Stimulated activated CD8-positive, alpha-beta memory T cell treated with anti-CD3 and anti-CD28 coated beads, Interleukin-12 subunit alpha, Interleukin-12 subunit beta, amount 100 ng/mL, for 24 hours (primary cell): ENCODE measurements around the gene PTPRN2.
"Not testable (repeated sequence)": the region's sequence is repeated elsewhere in the genome, so short reads cannot be mapped to it uniquely, and the experiment has no call there.

Experiments
- DNase-seq: peaks from one replicate; pipeline ENCODE4 v3.0.0-alpha.2; 2020; ENCODE audit errors: extremely low read depth

The PTPRN2 gene

GRCh38 chr7:158229945-158230344, 357.7 kb downstream of the PTPRN2 start:
- DNase-seq, result no peak

- DNase-seq, result no peak
Measured at GRCh38 chr7:158228986-158229385, 358.6 kb downstream of the PTPRN2 start.

GRCh38 chr7:158228131-158228530, 359.5 kb downstream of the PTPRN2 start:
- DNase-seq, result no peak

DNA sequence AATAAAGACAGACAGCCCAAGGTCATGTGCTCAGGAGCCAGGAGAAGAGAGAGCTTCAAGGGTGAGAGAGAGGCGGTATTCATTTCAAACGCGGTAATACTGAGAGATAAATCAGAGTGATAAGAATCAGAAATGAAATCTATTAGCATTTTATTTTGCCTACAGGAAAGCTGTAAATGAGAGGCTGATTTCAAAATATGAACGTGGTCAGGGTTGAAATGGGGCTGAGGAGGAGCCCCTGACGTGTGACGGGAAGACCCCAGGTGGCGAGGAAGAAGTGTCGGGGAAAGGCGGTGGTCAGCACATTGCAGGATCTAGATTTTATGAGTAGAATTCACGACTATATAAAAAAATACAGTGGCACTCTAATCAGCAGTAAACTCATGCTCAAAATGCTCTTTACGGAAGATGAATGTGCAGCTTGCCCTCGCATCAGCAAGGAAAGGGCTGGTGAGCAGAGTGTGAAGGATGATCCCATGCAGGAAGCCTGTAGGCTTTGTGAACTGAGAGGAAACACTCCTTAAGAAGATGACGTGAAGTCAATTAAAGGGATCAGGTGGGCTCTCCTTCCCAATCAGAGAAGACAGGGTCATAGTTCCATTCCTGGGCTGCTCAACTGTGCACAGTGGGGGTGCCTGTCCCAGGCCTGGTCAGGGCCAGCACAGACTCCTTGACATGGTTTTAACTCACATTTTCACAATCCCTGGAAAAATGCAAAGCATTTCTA, 360.2 kb downstream of the PTPRN2 start:
- DNase-seq, result no peak

GRCh38 chr7:158216198-158216597, 371.4 kb downstream of the PTPRN2 start:
- DNase-seq, result no peak

- no peak for DNase-seq
Measured at GRCh38 chr7:158209435-158209834, 378.2 kb downstream of the PTPRN2 start.

DNA sequence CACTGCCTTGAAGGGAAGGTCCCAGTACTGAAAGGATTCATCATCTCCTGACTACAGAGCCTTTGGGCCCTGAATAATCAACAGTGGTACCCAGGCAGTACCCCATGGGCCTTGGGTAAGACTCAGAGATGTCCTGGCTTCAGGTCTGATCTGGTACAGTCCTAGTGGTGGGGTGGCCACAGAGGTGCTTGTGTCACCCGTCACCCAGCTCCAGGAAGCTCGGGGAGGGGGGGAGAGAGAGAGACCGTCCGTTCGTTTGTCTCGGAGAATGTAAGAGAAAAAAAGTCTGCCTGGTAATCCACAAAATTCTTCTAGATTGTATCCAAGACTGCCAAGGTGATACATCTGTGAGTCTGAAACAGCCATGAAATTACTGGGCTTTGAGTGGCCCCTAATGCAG, 381.3 kb downstream of the PTPRN2 start:
- DNase-seq, result no peak

DNA sequence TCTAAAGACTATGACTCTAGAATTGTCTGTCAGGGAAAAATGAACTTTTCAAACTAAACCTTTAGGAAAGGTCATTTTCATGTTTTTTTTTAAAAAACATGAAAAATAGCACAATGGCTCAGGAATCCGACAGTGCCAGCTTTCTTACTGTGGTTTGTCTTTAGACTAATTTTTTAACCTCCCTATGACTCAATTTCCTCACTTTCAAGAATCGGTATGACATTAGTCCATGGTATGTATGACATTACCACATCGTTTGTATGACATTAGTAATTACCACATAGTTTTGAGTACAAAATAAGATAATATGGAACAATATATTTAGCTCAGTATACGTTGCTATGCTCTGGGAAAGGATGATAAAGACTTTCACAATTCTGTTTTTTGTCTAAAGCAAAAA, 383.2 kb downstream of the PTPRN2 start:
- no peak for DNase-seq

GRCh38 chr7:158203948-158204347, 383.7 kb downstream of the PTPRN2 start:
- not testable (repeated sequence) for DNase-seq

GRCh38 chr7:158194365-158194900, 393.2 kb downstream of the PTPRN2 start:
- no peak for DNase-seq

DNA sequence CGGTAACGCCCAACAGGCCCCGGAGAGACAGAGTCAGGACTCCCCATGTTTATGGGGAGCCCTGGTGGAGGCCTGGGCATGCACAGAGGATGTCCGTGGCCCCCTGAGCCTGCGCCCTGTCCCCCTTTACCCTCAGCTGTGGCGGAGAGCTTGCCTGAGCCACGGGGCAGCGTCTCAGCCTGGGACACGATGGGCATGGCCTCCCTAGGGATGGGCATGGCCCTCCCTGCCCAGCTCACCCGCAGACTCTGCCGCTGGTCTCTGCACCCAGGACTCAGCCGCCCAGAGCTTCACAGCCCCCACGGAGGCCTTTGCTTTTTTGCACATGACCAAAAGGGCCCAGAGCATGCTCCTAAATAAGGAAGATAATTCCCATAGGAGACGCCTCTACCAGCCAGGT, 394.2 kb downstream of the PTPRN2 start:
- DNase-seq, result no peak

DNA sequence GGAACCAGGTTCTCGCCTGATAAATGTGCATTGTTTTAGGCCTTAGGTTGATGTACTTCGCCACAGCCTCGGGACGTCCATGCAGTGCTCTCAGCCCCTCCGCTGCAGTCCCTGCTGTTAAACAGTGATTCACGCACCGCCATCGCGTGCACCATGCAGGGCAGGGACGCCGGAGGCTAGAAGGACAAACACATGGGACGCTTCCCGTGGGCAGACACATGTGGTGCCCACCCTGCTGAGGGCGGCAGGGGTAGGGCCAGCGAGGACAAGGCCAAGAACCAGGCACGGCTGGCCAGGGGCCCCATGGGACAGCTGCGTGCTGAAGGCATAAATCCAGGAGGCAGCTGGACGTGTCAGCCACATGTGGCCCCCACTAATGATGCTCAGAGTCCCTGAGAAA, 394.7 kb downstream of the PTPRN2 start:
- DNase-seq, result no peak

GRCh38 chr7:158192184-158192835, 395.3 kb downstream of the PTPRN2 start:
- no peak for DNase-seq

DNA sequence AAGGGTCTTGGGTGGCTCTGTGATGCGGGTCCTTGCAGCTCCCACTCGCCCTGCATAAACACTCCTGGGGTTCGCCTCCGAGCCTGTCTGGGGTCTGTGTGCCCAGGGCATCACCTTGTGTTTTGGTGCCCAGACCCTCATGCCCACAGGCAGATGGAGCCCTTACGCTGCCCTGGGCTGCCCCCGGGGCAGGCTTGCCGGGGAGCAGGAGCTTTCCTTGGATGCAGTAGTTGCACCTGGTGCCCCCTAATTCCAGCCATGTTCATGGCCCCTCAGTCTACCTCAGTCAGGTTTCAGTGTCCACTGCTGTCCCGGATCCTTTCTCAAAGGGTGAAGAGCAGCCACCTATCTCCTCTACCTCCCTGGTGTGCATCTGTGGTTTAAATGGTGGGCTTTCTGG, 396.0 kb downstream of the PTPRN2 start:
- no peak for DNase-seq

GRCh38 chr7:158190756-158191155, 396.9 kb downstream of the PTPRN2 start:
- no peak for DNase-seq

DNA sequence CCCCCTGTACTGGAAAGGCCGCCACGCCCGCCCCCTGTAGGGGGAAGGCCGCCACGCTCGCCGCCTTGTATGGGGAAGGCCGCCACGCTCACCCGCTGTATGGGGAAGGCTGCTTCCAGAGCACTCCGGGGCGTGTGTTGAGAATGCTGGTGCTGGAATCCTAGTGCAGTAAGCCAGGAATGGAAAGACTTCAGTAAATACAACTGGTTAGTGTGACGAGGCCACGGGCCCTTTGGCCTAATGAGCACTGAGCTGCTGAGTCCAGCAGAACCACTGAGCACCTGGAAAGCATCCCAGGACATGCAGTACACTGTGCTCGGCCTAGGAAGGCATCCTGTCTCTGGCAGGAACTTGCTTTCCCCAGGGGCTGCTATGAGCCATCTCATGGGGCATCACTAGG, 398.9 kb downstream of the PTPRN2 start:
- DNase-seq, result no peak

DNA sequence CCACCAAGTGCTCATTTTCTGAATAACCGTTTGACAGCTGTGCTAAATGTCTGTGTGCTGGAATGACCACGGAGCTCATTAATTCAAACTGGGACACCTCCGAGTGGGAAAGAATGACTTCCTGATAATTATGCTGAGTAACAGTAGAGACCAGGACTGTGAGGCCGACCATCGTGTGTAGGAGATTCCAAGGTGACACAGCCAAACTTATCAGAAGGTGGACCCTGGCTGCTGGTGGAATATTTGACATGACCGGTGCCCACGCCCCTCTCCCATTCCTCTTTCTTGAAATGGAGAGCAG, 400.0 kb downstream of the PTPRN2 start:
- no peak for DNase-seq

DNA sequence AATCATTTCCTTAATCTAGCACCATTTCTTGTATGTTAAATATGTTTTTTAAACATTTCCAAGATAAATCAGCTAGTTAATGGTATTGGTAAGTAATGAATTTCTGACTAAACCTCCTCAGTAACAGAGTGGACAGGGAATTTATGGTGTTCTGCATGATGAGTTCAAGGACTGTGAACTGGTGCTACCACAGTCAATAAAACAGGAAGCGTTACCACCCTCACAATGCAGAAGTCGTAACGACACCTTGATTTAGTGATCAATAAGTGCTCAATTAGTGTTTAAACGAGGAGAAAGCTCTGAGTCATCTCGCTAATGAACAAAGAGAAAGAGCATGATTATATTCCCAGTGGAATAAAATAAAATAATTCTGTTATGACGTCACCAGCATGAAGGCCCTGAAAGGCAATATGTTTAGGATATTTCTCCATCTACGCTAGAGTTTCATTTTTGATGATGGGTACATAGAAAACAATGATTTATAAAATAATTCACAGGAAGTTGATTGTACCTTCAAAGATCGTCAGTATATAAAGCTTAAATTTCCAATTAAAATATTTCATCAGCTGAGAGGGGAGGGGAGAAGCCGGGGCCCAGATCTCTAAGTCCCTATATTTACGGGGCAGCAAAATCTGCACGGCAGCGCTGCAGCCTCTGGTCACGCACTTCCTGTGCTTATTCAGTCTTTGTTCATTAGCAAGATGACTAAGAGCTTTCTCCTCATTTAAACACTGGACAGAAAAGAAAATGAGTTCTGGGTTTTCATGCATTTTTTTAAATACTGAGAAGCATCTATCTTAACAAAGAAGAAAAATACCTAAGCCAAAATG, 400.5 kb downstream of the PTPRN2 start:
- DNase-seq, result no peak

DNA sequence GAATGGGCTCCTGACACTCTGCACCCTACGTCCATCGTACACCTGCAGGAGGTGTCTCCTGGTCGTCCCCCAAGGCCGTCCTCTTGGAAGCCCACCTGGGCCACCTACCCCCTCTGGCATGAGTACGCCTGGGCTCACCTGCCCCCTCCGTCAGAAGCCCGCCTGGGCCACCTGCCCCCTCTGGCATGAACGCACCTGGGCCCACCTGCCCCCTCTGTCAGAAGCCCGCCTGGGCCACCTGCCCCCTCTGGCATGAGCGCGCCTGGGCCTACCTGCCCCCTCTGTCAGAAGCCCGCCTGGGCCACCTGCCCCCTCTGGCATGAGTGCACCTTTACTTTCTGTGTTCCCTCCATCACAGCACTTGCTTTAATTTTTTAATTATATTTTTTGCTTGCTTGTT, 401.2 kb downstream of the PTPRN2 start:
- no peak for DNase-seq

GRCh38 chr7:158185653-158186052, 402.0 kb downstream of the PTPRN2 start:
- no peak for DNase-seq

GRCh38 chr7:158183431-158183830, 404.2 kb downstream of the PTPRN2 start:
- DNase-seq, result no peak

GRCh38 chr7:158176561-158177173, 411.0 kb downstream of the PTPRN2 start:
- DNase-seq, result no peak
